NCI-H2227 (cell line): ENCODE data around the gene SEMA5B.
A peak's percentile ranks its signal among the peaks of the same experiment; 100 is the strongest.

Source experiments
- DNase-seq: peaks from one replicate; lab custom pipeline; 2025; ENCODE audit not compliant: unreplicated experiment; lab: John Stamatoyannopoulos, UW

Gene SEMA5B

GRCh38 chr3:122998206-122998605 is 29.4 kb downstream of the SEMA5B start:
- DNase-seq = no peak

DNA sequence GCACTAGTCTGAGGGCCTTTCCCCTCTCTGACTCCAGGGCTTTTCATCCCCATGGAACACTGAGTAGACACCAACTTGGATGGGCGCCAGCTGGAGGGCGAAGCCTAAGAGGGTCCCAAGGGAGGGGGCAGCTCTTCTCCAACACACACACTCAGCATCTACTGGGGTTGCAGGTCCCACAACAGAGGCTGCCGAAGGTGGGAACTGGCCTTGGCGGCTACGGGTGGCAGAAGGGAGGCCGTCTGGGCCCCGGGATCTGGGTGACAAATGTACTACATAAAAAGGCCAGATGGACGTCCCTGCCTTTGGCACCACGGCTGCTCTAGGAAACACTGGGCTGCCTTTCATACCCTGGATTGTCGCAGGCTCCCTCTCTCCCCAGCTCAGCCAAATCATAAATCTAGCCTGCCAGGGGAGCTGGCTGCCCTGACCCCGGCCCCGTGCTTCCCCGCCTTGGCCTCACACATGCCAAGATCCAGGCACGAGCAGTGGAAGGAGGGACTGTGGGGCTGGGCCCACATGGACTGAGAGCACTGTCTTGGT is 31.5 kb downstream of the SEMA5B start:
- no peak for DNase-seq

DNA sequence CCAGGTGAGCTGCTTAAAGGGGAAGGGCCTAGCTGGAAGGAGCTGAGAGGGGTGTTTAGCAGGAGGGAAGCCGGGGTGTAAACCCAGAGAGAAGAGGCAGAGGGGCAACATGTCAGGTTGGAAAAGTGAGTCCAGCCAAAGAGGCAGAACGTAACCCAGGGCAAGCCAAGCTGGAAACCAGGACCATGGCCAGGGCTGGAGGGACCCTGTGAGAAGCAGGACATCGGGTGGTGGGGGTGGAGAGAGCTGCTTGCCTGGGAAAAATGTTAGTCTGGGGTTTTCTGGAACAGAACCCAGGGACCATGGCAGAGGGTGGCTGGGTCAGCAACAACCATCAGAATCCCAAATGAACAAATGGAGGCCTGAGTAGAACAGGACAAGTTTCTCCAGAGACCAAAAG is 32.6 kb downstream of the SEMA5B start:
- no peak for DNase-seq

- DNase-seq = peak; percentile 9
Measured at GRCh38 chr3:122993124-122993978, 34.2 kb downstream of the SEMA5B start.

- DNase-seq = peak; percentile 9
Measured at GRCh38 chr3:122992676-122993075, 34.9 kb downstream of the SEMA5B start.

DNA sequence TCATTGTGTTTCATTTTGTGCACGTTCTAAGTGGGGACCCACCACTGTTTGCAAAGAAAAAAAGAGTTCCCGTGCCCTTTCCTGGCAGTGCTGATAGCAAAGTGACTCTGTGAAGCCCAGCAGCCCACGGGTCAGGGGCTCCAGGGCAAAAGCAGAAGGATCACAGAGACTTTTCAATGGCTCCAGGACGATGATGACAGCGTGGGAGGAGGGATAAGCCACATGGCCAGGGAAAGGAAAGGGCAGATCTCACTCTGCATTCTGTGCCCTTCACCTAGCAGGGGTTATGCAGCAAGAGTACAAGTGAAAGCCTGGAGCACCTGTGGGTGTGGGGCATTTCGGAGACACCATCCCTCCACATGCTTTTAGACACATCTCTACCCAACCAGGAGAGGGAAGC is 35.4 kb downstream of the SEMA5B start:
- DNase-seq = no peak

GRCh38 chr3:122991236-122991985 is 36.2 kb downstream of the SEMA5B start:
- no peak for DNase-seq

- no peak for DNase-seq
Measured at GRCh38 chr3:122989856-122990575, 37.5 kb downstream of the SEMA5B start.

DNA sequence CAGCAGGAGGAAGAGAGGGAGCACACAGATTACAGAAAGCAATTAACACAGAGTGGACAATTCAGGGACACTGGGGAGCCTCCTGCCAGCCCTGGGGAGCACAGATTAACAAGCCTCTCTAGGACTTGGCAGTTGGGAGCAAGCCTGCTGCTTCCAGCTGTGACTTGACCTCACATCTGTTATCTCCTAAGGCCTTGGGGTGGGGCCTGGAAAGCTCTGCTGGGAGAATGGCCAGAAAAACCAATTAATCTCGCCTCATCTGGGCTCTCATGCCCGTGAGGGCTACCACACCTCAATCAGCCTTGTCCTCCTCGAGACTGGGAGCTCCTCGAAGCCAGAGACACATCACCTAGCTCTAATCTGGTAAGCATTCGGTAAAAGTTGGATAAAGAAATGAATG is 39.1 kb downstream of the SEMA5B start:
- no peak for DNase-seq

- DNase-seq = no peak
Measured at GRCh38 chr3:122987736-122988319, 39.7 kb downstream of the SEMA5B start.

GRCh38 chr3:122987231-122987630 is 40.3 kb downstream of the SEMA5B start:
- DNase-seq = peak; percentile 23

DNA sequence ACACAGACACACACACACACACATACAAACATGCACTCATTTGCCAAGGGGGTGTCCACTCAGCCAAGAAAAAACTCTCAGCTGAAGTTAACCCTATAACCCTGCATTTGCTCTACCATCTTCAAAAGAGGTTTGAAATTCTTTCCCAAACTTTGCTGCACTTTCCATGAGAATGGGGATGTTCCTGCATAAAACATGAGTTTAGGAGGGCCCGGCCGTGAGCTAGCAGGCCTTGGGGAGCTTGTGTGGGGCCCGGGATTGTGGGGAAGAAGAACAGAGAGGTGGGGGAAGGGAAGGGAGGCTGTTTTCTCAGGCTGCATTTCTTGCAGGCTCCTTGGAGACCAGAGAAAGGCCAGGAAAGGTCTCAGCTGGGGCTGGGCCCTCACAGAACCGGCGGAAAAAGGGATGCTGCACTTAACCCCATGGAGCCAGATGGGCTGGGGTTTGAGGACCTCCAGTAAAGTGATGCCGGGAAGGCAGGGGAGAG is 40.8 kb downstream of the SEMA5B start:
- peak; percentile 3 for DNase-seq

DNA sequence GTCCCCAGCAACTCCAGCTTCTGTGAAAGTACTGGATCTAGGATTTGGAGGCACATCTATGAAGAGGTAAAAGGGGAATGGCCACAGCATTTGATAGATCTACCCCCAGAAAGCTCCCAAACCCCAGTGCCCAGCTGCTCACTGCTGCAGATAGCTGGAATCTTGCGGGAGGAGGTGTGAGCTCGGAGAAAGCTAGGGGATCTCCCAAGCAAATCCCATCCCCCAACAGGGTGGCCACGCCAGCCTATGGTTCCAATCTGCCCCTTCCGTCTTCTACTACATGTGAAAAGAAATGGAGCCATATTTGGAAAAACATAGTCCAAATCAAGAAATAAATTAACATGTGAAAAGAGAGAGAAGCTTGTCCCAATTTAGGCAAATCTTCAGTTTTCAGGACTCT is 42.0 kb downstream of the SEMA5B start:
- DNase-seq = no peak

DNA sequence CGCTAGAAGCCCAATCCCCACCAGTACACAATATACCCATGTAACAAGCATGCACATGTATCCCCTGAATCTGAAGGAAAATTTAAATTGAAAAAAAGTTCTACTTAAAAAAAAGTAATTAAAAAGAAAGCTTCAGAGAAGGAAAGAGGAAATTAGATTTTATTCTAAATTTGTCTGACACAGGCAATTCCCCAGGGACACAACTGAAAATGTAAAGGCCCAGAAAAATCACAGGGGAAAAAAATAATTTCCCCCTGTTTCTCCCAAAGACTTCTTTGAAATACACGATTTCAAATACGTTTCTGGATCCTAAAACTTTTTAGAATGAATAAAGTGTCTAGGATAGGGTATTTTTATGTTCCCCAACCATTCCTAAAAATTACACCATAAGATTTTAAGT is 42.9 kb downstream of the SEMA5B start:
- DNase-seq = no peak

DNA sequence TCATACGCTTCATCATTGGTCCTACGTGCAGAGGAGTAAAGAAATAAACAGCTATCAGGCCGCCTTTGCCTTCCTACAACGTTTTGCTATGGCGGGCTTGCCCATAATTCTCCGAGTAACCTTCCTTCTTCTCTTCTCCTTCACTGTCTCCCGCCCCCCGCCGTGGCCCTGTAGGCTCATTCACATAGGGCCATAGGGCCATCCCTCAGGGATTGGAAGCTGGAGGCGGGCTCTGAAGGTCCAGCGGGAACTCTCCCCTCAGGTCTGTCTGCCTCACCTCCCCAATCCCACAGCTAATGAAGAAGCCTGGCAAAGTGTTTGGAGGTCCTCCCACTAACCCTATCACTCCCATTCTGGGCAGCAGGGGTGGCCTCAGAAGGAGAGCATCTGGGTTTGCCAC is 43.6 kb downstream of the SEMA5B start:
- DNase-seq = no peak

DNA sequence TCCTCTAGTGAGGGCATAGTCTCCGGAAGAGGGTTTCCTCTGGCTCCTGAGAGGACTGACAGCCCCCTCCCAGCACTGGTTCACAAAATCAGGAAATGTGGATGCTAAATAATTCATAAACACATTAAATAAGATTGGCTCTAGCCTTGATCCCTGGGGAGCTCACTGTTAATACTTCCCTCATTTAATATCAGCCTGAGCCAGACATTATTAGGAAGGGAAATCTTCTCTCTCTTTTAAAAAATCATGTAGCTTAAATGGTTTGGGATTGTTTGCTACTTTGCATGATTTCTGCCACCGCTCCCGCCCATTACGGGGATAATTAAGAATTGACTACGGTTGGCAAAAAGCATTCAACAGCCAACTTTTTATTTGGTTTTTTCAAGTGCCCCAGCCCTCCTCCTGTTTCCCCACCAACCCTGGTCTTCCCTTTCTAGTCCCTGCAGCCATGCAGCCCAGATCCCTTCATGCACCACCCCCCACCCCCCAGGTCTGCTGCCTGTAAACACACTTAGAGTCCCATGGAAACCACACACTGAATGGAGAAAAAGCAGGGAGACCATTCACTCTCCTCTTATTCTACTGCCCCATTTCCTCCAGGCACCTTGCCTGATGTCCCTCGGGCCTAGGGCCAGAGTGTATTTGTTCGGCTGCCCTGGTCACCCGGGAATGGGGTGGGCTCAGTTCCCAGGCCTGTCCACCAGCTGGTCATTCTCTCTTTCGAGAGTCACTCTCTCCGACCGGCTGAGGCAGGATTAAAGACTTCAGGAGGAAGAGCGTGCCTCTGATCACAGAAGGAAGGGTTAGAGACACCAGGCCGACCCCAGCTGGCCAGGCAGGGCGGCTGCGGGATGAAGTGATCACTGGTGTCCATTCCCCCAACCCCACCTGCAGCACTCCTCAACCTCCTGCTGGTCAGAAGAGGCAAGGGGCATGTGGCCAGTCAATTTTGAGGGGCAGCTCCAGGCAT is 45.1 kb downstream of the SEMA5B start:
- no peak for DNase-seq

- no peak for DNase-seq
Measured at GRCh38 chr3:122979211-122979610, 48.4 kb downstream of the SEMA5B start.

GRCh38 chr3:122978569-122978968 is 49.0 kb downstream of the SEMA5B start:
- no peak for DNase-seq

GRCh38 chr3:122977746-122978466 is 49.7 kb downstream of the SEMA5B start:
- DNase-seq = peak; percentile 39
